SK-N-SH treated with all-trans-retinoic acid at 6 μM for 48 hours (cell line): ENCODE results near the gene NME1.

Experiments used
- CREB5 ChIP-seq: fragments of 250-450 bp; sonication (Bioruptor Pico); IDR thresholded peaks from 2 replicates; pipeline ENCODE4 v1.5.1; 2020; ENCODE audit warnings: low read depth, mild to moderate bottlenecking, moderate library complexity
- CSRNP3 ChIP-seq: fragments of 250-450 bp; sonication (Bioruptor Pico); IDR thresholded peaks from 2 replicates; pipeline ENCODE4 v1.5.1; 2021; ENCODE audit warnings: mild to moderate bottlenecking, moderate library complexity
- ISL1 ChIP-seq: fragments of 250-450 bp; sonication (Bioruptor Pico); IDR thresholded peaks from 2 replicates; pipeline ENCODE4 v2.1.2; 2022; ENCODE audit warnings: mild to moderate bottlenecking, moderate library complexity
- OSR1 ChIP-seq: fragments of 250-450 bp; sonication (Bioruptor Pico); IDR thresholded peaks from 2 replicates; pipeline ENCODE4 v1.8.0; 2022; ENCODE audit warnings: moderate library complexity, mild to moderate bottlenecking, inconsistent platforms
- PATZ1 ChIP-seq: fragments of 250-450 bp; sonication (Bioruptor Pico); IDR thresholded peaks from 2 replicates; pipeline ENCODE4 v1.8.0; 2020; ENCODE audit warnings: mild to moderate bottlenecking, moderate library complexity, borderline replicate concordance
- POU6F1 ChIP-seq: fragments of 250-450 bp; sonication (Bioruptor Pico); IDR thresholded peaks from 2 replicates; pipeline ENCODE4 v1.8.0; 2021; ENCODE audit warnings: low read depth, mild to moderate bottlenecking, moderate library complexity, borderline replicate concordance
- RARB ChIP-seq: fragments of 250-450 bp; sonication (Bioruptor Pico); IDR thresholded peaks from 2 replicates; pipeline ENCODE4 v1.8.0; 2021; ENCODE audit warnings: mild to moderate bottlenecking, moderate library complexity
- ZFP30 ChIP-seq: fragments of 450-650 bp; formaldehyde crosslinking; IDR thresholded peaks from 2 replicates; pipeline ENCODE4 v1.5.0; 2022; ENCODE audit warnings: mild to moderate bottlenecking, moderate library complexity

GRCh38 chr17:51115179-51115578, 38.2 kb upstream of the NME1 start:
- no peak for TF ChIP-seq RARB (CRISPR knock-in tag)
- no peak for TF ChIP-seq OSR1
- no peak for TF ChIP-seq PATZ1 (CRISPR knock-in tag)
- TF ChIP-seq CSRNP3 (CRISPR knock-in tag) = no peak
- TF ChIP-seq ISL1 (CRISPR knock-in tag) = no peak
- TF ChIP-seq CREB5 (CRISPR knock-in tag) = no peak
- TF ChIP-seq ZFP30 (CRISPR knock-in tag) = no peak
- no peak for TF ChIP-seq POU6F1 (CRISPR knock-in tag)
